Measurements from ENCODE around the gene PTPN13.

The PTPN13 gene, protein sequence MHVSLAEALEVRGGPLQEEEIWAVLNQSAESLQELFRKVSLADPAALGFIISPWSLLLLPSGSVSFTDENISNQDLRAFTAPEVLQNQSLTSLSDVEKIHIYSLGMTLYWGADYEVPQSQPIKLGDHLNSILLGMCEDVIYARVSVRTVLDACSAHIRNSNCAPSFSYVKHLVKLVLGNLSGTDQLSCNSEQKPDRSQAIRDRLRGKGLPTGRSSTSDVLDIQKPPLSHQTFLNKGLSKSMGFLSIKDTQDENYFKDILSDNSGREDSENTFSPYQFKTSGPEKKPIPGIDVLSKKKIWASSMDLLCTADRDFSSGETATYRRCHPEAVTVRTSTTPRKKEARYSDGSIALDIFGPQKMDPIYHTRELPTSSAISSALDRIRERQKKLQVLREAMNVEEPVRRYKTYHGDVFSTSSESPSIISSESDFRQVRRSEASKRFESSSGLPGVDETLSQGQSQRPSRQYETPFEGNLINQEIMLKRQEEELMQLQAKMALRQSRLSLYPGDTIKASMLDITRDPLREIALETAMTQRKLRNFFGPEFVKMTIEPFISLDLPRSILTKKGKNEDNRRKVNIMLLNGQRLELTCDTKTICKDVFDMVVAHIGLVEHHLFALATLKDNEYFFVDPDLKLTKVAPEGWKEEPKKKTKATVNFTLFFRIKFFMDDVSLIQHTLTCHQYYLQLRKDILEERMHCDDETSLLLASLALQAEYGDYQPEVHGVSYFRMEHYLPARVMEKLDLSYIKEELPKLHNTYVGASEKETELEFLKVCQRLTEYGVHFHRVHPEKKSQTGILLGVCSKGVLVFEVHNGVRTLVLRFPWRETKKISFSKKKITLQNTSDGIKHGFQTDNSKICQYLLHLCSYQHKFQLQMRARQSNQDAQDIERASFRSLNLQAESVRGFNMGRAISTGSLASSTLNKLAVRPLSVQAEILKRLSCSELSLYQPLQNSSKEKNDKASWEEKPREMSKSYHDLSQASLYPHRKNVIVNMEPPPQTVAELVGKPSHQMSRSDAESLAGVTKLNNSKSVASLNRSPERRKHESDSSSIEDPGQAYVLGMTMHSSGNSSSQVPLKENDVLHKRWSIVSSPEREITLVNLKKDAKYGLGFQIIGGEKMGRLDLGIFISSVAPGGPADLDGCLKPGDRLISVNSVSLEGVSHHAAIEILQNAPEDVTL (N-terminal part only)

DNA sequence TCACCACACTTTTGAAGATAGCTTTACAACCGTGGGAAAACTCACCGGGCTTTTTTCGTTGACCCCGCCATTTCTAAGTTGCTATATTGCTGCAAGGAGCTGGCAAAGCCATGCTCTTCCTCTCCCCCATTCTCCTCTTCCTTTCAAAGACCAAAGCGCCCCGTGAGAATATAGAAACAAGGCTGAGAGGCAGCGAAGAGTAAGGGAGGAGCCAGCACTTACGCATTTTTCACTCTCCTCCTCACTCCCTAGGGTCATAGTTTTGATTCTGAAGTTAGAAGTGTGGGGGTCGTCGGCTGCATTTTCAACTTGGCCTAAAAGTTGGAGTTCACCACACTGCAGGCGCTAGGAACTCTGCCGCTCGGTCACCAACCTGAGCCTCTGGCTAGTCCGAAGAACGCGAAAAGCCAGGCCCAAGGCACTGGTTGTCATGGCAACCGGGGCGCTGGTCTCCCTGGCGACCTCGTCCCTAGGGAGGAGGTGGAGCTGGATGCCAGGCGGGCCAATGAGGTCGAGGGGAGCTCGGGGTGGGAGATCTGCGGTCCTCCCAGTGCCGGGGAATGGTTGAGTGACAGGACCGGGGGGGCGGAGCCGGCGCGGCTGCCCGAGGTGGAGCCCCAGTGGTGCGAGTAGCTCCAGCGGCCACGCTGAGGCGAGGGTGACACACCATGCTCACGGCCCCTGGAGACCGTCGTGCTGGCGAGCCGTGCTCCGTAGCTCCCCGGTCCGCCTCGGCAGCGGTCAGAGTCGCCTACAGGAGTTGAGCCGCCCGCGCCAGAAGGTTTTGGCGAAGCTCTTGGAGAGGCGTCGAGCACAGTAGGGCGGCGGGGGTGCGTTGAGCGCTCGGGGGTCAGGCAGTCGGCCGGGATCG lies at the start of gene PTPN13:
Gene PTPN13 (plus strand): TSS at position 628 of the 871 bp plus-strand sequence. CDS start 40,942 bp downstream, outside the sequence.
- DNase-seq = peak; percentile 72

DNA sequence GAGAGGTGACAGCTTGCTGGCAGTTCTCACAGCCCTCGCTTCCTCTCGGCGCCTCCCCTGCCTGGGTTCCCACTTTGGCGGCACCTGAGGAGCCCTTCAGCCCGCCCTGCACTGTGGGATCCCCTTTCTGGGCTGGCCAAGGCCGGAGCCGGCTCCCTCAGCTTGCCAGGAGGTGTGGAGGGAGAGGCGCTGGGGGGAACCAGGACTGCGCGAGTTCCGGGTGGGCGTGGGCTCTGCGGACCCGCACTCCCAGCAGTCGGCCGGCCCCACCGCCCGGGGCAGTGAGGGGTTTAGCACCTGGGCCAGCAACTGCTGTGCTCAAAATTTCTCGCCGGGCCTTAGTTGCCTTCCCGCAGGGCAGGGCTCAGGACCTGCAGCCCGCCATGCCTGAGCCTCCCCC lies 47.0 kb upstream of the PTPN13 start:
- no peak for DNase-seq

DNA sequence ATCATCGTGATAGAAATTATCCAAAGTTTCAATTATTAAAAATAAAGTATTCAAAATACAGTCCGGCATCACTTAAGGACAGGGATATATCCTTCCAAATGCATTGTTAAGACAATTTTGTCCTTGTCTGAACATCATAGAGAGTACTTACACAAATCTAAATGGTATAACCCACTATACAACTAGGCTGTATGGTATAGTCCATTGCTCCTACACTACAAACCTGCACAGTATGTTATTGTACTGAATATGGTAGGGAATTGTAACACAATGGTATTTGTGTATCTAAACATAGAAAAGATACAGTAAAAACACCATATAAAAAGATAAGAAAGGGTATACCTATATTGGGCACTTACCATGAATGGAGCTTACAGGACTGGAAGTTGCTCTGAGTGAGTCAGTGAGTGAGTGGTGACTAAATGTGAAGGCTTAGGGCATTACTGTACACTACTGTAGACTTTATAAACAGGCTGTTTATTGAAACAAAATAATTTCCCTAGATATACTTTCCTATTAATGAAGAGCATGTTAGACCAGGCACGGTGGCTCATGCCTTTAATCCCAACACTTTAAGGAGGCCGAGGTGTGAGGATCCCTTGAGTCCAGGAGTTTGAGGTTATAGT lies 44.8 kb upstream of the PTPN13 start:
- no peak for DNase-seq

DNA sequence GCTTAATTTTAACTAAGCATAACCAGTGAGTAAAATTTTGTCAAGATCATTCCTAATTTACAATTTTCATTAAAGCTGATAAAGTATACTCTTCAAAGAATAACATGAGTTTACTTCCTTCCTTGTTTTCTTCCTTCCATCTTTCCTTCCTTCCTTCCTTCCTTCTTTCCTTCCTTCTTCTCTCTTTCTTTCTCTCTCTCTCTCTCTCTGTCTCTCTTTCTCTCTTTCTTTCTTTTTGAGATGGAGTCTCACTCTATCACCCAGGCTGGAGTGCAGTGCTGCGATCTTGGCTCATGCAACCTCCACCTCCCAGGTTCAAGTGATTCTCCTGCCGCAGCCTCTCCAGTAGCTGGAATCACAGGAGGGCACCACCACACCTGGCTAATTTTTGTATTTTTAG lies 42.7 kb upstream of the PTPN13 start:
- no peak for DNase-seq

DNA sequence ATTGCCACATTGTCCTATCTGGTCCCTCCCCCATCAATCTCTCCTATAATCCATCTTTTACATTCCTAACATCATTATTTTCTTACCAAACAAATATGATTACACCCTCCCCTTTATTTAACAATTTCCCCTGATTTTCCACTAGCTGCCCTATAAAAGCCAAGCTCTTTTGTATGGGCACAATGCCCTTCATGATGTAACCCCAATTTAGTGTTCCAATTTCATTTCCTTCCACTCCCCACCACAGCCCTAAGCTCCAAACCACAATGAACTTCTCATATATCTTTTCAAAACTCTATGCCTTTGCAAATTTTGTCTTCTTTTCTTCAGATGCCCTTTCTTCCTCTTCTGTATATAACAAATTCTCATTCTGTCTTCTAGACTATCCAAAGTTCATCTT lies 39.5 kb upstream of the PTPN13 start:
- no peak for DNase-seq

DNA sequence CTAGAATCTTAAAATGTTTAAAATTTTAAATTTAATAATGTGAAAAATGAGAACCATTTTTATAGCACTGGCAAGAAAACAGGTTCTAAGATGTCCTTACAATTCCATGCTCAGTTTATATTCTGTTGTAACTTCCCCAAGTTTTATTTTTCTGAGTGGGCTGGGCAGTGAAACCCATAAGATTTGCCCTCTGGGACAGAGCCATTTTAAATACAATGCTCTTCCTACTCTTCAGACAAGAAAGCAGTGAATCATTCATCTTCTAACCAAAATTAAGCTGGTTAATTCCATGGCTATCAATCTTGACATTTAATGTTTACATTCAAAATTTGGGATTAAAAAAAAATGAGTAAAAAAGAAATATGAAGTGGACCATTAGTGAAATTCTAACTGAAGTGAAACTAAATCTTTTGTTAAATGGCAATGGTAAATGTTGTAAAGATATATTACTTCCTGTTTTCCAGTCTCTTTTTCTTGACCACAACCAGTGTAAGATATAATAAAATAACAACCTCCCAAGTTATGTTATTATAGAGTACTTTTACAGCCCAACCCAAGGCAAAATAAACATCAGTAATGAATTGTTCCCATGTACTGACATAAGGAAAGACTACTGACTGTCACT lies 37.2 kb upstream of the PTPN13 start:
- no peak for DNase-seq

DNA sequence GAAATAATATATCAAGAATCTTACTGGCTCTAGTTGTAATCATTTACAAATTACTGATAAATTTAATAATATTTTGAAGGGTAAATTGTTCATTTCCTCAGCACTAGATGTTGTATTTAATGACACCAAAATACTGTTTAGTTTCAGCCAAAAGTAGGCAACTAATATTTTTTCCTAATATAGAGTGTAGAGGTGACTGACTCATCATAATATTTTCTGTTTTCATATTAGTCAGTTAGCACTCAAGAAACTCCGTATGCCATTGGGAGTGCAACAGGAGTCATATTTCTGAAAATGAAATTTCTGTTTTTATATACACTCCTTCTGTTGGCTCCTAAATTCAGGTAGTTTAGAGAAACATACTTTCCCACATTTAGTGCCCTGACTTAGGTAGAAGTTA lies 36.6 kb upstream of the PTPN13 start:
- no peak for DNase-seq

DNA sequence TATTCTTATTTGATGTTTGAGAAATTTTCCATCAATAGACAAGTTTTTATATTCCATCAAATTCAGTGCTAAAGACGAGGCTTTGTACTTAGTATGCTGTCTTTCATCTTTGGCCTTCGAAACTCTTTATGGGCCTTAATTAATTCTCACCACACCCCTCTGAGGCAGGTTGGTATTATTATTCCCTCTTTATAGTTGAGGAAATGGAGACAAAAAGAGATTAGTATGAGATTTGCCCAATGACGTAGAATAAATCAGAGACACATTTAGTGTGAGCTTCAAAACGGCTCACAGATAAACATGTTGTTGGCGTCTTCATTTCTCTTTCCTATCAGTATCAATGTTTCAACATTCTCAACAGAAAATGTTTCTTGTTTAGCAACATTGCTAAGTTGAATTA lies 35.9 kb upstream of the PTPN13 start:
- no peak for DNase-seq

DNA sequence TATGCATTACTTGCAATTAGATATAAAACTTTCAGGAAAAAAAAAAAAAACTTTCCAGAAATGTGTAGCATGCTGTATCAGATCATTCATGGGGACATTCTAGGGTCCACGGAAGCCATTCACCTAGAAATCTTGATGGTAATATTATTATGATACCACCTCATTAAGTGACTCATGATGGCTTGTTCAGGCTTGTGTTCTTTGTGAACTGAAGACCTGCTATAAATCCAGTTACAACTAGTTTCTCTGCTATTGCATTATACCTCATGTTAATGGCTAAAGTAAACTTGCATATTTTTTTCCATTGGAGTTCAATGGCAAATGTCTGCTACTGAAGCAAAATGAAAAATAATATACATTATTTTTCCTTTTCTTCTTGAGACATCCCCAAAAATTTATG lies 35.3 kb upstream of the PTPN13 start:
- no peak for DNase-seq

DNA sequence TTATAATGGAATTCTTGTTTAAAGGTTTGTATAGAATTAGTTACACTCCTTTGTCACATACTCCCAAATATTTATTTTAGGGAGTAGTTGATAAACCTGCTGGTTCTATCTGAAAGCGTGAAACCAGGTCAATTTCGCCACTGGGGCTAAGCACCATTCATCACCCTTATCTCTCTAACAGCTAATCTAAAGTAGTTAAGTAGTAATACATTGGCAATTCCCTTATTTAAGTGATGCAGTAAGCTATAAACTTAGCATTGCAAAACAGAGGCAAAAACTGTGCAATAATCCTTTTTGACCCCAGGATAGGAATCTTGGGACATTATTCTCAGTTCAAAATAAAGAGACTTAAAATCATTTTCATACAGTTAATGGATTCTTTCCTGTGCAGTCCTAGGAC lies 33.7 kb upstream of the PTPN13 start:
- no peak for DNase-seq

DNA sequence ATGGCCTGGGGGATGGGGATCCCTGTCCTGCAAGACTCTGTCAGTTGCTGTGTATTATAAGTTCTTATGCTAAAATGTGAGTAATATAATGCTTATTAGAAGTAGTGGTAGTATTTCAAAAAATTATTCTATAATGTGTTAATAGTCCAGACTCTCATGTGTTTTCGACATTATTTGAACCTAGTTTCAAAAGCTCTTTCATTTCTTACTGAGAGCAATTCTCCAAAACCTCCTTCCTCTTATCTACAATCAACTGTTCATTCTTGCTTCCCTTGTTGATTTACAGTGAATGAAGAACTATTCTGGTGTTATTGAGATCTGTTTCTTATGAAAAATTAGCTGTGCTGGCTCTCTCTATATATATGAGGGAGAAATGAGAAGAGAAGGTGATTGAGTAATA lies 32.9 kb upstream of the PTPN13 start:
- DNase-seq = no peak

DNA sequence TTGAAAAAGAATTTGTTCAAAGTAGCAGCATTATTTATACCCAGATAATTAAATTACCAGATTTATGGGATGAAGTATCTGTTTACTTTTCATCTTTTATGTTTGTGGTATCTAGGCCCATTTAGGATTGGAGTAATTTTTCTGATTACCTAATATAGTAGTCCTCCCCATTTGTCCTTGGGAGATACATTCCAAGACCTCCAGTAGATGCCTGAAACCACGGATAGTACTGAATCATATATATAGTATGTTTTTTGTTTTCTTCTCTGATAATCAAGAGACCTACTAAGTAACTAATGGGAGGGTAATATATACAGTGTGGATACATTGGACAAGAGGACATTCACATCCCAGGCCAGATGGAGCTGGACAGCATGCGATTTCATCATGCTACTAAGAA lies 30.7 kb upstream of the PTPN13 start:
- no peak for DNase-seq

DNA sequence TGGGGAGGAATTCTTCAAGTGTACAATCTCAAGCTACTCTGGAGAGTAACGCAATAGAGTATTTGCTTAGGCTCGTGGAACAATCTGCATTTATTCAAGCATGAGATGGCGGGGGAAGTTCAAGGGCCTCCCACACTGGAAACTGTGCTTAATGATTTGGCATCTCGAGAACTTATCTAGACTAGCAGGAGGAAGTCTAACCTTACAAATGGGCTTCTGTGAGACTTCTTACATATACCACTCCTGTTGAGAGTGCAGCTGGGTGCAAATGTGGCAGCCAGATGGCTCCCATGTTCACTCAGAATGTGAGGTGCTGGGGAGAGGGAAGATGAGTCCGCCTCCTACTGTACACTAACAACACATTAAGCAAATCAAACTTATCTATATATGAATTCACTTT lies 29.3 kb upstream of the PTPN13 start:
- DNase-seq = no peak

DNA sequence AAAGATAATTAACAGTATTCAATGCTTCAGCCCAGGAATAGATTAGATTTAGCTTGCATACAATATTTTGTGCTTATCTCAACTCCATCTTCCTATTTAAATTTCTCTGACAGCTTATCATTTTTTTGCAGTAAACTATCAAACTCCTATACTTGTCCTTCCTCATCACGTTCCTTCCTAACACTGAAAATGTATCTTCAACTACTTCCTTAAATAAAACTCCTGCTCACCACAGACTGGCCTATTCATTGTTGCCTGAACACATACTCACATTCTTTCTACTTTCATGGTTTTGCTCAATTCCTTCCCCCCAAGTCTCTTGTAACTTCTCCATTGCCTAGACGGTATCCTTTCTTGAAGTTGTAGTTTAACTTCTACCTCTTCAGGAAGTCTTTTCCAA lies 28.5 kb upstream of the PTPN13 start:
- no peak for DNase-seq

DNA sequence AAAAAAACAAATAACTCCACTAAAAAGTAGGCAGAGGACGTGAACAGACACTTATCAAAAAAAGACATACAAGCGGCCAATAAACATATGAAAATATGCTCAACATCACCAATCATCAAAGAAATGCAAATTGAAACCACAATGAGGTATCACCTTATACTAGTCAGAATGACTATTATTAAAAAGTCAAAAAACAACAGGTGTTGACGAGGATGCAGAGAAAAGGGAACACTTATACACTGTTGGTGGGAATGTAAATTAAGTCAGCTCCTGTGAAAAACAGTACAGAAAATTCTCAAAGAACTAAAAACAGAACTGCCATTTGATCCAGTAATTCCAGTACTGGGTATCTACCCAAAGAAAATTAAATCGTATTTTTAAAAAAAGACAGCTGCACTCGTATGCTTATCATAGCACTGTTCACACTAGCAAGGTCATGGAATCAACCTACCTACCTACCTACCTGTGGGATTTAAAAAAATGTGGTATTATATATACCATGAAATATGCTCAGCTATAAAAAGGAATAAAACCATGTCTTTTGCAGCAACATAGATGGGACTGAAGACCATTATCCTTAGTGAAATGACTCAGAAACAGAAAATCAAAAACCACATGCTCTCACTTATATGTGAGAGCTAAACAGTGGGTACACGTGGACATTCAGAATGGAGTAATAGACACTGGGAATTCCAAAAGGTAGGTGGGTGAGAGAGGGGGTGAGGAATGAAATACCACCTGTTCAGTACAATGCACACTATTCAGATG lies 24.8 kb upstream of the PTPN13 start:
- no peak for DNase-seq

DNA sequence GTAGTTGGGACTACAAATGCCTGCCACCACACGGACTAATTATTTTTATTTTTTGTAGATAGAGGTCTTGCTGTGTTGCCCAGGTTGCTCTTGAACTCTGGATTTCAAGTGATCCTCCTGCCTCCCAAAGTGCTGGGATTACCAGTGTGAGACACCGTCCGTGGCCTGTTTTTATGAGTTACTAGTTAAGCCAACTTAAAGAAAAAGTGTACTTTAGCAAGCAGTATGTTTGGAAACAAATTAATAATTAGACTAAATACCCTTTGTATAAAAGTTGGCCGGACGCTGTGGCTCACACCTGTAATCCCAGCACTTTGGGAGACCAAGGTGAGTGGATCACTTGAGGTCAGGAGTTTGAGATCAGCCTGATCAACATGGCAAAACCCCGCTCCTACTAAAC lies 14.2 kb upstream of the PTPN13 start:
- no peak for DNase-seq

DNA sequence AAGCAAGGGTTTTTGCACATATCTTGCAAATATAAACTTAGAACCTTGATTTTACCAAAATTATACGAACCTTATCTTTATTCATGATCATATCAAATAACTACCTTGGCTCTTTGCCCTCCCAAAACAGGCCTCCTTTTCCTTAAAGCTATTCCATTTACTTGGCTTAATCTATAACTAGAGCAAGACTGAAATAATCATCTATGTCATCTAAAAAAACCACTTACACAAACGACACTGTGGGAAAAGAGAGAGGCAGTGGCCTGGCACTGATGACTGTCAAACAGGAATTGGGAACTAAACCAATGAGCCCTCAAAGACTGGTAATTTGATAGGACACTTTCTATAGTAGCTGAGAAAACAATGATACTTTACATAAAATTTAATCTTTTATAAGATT lies 11.7 kb upstream of the PTPN13 start:
- no peak for DNase-seq

DNA sequence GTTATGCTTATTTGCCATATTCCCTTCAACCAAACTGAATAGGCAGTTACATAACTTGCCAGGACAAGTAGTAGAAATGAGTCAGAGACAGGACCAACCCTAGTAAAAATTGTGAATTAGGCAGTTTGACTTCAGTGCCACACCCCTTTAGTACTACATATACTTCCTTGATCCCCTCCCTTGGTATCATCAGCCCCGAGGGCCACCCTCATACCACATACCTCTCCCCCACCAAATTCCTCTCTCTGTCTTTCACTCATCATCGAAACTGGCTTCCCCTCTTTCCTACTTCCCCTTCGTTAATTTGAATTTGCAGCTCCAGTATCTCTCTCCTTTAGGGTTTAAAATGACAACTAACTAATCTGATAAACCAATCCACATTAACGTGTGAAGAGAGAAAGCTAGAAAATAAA lies 7.9 kb upstream of the PTPN13 start:
- no peak for DNase-seq

DNA sequence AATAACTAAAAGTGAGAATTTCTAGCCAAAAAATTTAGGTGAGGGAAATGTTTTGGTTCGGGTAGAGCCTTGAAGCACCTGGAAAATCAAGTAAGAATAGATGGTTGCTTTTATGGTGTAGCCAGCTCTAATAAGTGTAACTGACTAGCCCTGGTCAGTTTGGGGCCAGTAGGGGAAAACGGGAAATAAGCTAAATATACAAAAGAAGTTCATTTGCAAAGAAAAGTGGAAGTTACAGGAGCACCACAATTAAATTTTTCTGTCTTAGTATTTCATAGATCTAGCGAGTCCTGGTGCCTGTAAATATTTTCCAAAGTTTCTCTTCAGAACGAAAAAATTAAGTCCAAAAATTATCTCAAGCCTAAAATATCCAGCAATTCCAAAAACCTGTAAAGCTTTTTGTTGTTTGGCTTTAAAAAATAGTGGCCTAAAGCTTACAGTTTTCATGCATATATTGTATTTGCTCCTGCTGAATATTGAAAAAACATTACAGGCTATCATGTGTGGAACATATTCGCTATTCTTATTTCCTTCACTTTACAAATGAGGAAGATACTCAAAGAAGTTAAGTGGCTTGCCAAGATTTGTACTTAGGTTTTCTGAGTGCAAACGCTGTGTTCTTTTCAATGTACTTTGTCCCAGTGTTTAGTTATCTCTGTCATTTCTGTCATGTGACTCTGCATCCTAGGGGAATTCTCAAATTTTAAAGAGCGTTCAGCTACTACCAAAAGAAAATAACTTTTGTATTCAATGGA lies 7.3 kb upstream of the PTPN13 start:
- DNase-seq = no peak
